Tibial nerve (tissue), 3 donors: Measurements from ENCODE around the gene IFIH1.

ENCODE experiments used
- CTCF ChIP-seq, 5 experiments: fragments of 200-600 bp in 3 of 5; fragments of 450-650 bp in 2 of 5; sonication (generic) in 3 of 5; IDR thresholded peaks; one replicate each; pipeline ENCODE4 v1.5.1; 2016 to 2019; ENCODE audit warnings: antibody characterized with exemption in 5 of 5, mild to moderate bottlenecking in 3 of 5, moderate library complexity in 2 of 5
- POLR2A ChIP-seq, 2 donors: fragments of 450-650 bp; IDR thresholded peaks; one replicate each; pipeline ENCODE4 v1.6.1; 2017; ENCODE audit warnings: antibody characterized with exemption in 2 of 2, mild to moderate bottlenecking in 2 of 2, moderate library complexity in 2 of 2

DNA sequence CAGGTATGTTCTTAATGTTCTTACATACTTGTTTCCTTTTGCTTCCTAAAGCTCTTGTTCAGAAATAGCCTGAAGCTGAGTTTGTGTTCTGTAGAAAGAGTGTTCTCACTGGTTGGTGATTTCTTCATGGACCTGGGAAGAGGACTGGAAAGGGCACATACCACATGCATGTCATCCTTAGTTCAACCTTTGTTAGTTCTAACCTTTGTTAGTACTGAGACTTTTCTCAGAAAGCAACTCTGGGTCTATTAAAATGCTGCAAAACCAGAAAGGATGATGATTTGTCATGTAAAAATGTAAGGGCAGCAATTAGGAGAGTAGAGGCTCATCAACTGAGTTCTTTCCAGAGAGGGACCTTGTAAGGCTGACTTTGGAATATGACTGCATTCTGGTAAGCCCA lies 72.7 kb downstream of the IFIH1 start:
- TF ChIP-seq POLR2A (IDR thresholded peaks at IDR 0.05) (no peak), CTCF (IDR thresholded peaks at IDR 0.05) (no peak)
